Activated CD8-positive, alpha-beta T cell treated with anti-CD3 and anti-CD28 coated beads for 36 hours (primary cell): ENCODE results near the gene RABAC1. TPM values are rescaled to one million over a fixed set of nuclear protein-coding genes. Genes with fewer than 3 reads are reported as not detected.

ENCODE experiments used
- ATAC-seq: fragments of 200-7000 bp; cut with Tn5 transposase; one replicate; pipeline ENCODE4 v1.10.0; 2021; ENCODE audit warnings: mild to moderate bottlenecking, moderate library complexity
- CTCF ChIA-PET: fragments of 350-600 bp; sonication (Branson Sonifier 250); formaldehyde crosslinking; loops from one replicate; lab custom pipeline; 2021; ENCODE audit warnings: antibody characterized with exemption; lab: Charles Lee
- POLR2A ChIA-PET: fragments of 350-600 bp; sonication (Branson Sonifier 250); formaldehyde crosslinking; loops from one replicate; lab custom pipeline; 2021; ENCODE audit warnings: antibody characterized with exemption; lab: Charles Lee
- DNase-seq: peaks from one replicate; pipeline ENCODE4 v3.0.0-alpha.2; 2020
- H3K27ac Mint-ChIP-seq: one replicate; pipeline ENCODE4 v1.8.0; 2021; ENCODE audit warnings: mild to moderate bottlenecking, mixed read lengths
- H3K27me3 Mint-ChIP-seq: one replicate; pipeline ENCODE4 v1.8.0; 2021; ENCODE audit warnings: mixed read lengths
- H3K36me3 Mint-ChIP-seq: one replicate; pipeline ENCODE4 v1.8.0; 2021; ENCODE audit warnings: low read depth, mixed read lengths
- H3K4me1 Mint-ChIP-seq: one replicate; pipeline ENCODE4 v1.8.0; 2021; ENCODE audit warnings: low read depth, mixed read lengths
- H3K4me3 Mint-ChIP-seq: one replicate; pipeline ENCODE4 v1.8.0; 2021; ENCODE audit warnings: mild to moderate bottlenecking, moderate library complexity, mixed read lengths
- H3K9me3 Mint-ChIP-seq: one replicate; pipeline ENCODE4 v1.8.0; 2021; ENCODE audit warnings: mixed read lengths
- intact Hi-C: fragments of 100-400 bp; cut with micrococcal nuclease; formaldehyde crosslinking; loops from one replicate; pipeline ENCODE4 v1.10.0; 2022
- total RNA-seq, 2 experiments: library from RNA; stranded (reverse); gene quantifications; one replicate each; pipeline ENCODE4 v1.2.3, GENCODE V29; 2021
- TF ChIP-seq, protein P1 (sequence below): fragments of 200-600 bp; IDR thresholded peaks from one replicate; pipeline ENCODE4 v1.8.0; 2022; ENCODE audit warnings: antibody characterized with exemption, mild to moderate bottlenecking

RABAC1 gene
- total RNA-seq, 2 experiments from 2014 or later: 49.6 to 52.4 TPM

- Mint-ChIP-seq H3K4me3 (no peak overlapping the region), H3K36me3 (no peaks in the 10 kb centered on the region), H3K27me3 (peaks cover 7% of the 10 kb centered on the region), H3K4me1 (peaks cover 21% of the 10 kb centered on the region), H3K9me3 (no peaks in the 10 kb centered on the region), H3K27ac (no peak overlapping the region)
- intact Hi-C loops: no loop called here
- ChIA-PET POLR2A (interaction anchor here (0.7 to 2.0 kb wide), 6 partner anchors 11 to 57 kb away, joined by 3 to 12 read pairs (median 4); partner anchors contain the start of gene CD79A), CTCF (interaction anchor here (1.4 to 1.5 kb wide), 2 partner anchors 18 to 49 kb away, joined by 3 to 6 read pairs; no protein-coding TSS in a partner anchor)
- peak; percentile 49 for DNase-seq
- TF ChIP-seq, protein P1, sequence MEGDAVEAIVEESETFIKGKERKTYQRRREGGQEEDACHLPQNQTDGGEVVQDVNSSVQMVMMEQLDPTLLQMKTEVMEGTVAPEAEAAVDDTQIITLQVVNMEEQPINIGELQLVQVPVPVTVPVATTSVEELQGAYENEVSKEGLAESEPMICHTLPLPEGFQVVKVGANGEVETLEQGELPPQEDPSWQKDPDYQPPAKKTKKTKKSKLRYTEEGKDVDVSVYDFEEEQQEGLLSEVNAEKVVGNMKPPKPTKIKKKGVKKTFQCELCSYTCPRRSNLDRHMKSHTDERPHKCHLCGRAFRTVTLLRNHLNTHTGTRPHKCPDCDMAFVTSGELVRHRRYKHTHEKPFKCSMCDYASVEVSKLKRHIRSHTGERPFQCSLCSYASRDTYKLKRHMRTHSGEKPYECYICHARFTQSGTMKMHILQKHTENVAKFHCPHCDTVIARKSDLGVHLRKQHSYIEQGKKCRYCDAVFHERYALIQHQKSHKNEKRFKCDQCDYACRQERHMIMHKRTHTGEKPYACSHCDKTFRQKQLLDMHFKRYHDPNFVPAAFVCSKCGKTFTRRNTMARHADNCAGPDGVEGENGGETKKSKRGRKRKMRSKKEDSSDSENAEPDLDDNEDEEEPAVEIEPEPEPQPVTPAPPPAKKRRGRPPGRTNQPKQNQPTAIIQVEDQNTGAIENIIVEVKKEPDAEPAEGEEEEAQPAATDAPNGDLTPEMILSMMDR: no peak
- ATAC-seq: peak; percentile 37
Measured at GRCh38 chr19:41921577-41922576, 37.2 kb downstream of the RABAC1 start.

GRCh38 chr19:41920882-41921576, 38.1 kb downstream of the RABAC1 start:
- POLR2A ChIA-PET: interaction anchor here (0.7 to 2.0 kb wide), 5 partner anchors 10 to 50 kb away, joined by 3 to 12 read pairs (median 3); partner anchors contain the start of gene CD79A
- CTCF ChIA-PET: interaction anchor here (1.4 to 1.5 kb wide), 2 partner anchors 17 to 48 kb away, joined by 3 to 6 read pairs; no protein-coding TSS in a partner anchor
- H3K9me3 Mint-ChIP-seq: no peaks in the 10 kb centered on the region

GRCh38 chr19:41919948-41920712, 39.0 kb downstream of the RABAC1 start:
- Mint-ChIP-seq H3K27me3 (peaks cover 7% of the 10 kb centered on the region), H3K9me3 (no peaks in the 10 kb centered on the region), H3K4me3 (no peak overlapping the region), H3K4me1 (peaks cover 21% of the 10 kb centered on the region), H3K36me3 (no peaks in the 10 kb centered on the region), H3K27ac (no peak overlapping the region)
- CTCF ChIA-PET: interaction anchor here (1.0 kb wide), 1 partner anchor 31 kb away, joined by 4 read pairs; no protein-coding TSS in a partner anchor
- TF ChIP-seq, protein P1: no peak
- POLR2A ChIA-PET: interaction anchor here (1.6 kb wide), 1 partner anchor 11 kb away, joined by 6 read pairs; no protein-coding TSS in a partner anchor
- ATAC-seq (peak; percentile 6), DNase-seq (no peak)
- intact Hi-C loops: no loop called here

More at GRCh38 chr19:41920882-41921576, 38.1 kb downstream of the RABAC1 start:
- no peaks in the 10 kb centered on the region for H3K36me3 Mint-ChIP-seq
- intact Hi-C loops: no loop called here
- no peak for ATAC-seq
- H3K27me3 Mint-ChIP-seq: peaks cover 7% of the 10 kb centered on the region
- no peak overlapping the region for H3K27ac Mint-ChIP-seq
- DNase-seq: no peak
- peaks cover 21% of the 10 kb centered on the region for H3K4me1 Mint-ChIP-seq
- TF ChIP-seq, protein P1: no peak
- H3K4me3 Mint-ChIP-seq: no peak overlapping the region

DNA sequence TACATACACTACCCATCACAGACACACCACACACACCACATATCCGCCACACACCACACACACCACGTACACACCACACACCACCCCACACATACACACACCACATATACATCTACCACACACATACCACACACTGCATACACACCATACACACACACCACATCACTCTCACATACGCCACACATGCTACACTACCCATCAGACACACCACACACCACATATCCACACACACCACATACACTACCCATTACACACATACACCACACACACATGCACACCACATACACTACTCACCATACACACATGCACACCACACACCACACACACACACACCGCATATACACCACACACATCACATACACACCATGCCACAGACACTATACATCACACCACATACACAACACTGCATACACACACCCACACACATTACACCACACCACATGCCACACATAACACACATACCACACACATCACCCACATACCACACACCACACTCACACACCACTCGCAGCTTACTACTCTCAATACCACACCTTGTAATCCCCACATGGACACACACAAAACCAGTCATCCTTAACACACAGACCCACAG, 40.4 kb downstream of the RABAC1 start:
- POLR2A ChIA-PET: interaction anchor here (1.0 to 1.6 kb wide), 3 partner anchors 9 to 21 kb away, joined by 3 to 6 read pairs (median 3); no protein-coding TSS in a partner anchor
- DNase-seq: no peak
- H3K4me3 Mint-ChIP-seq: no peak overlapping the region
- intact Hi-C loops: no loop called here
- no peaks in the 10 kb centered on the region for H3K36me3 Mint-ChIP-seq
- H3K27ac Mint-ChIP-seq: no peak overlapping the region
- CTCF ChIA-PET: no interaction called here
- peaks cover 12% of the 10 kb centered on the region for H3K27me3 Mint-ChIP-seq
- H3K4me1 Mint-ChIP-seq: peaks cover 22% of the 10 kb centered on the region
- ATAC-seq: no peak
- H3K9me3 Mint-ChIP-seq: no peaks in the 10 kb centered on the region
- TF ChIP-seq, protein P1: no peak
